ENCODE results near the gene HIPK4.

HIPK4 gene

DNA sequence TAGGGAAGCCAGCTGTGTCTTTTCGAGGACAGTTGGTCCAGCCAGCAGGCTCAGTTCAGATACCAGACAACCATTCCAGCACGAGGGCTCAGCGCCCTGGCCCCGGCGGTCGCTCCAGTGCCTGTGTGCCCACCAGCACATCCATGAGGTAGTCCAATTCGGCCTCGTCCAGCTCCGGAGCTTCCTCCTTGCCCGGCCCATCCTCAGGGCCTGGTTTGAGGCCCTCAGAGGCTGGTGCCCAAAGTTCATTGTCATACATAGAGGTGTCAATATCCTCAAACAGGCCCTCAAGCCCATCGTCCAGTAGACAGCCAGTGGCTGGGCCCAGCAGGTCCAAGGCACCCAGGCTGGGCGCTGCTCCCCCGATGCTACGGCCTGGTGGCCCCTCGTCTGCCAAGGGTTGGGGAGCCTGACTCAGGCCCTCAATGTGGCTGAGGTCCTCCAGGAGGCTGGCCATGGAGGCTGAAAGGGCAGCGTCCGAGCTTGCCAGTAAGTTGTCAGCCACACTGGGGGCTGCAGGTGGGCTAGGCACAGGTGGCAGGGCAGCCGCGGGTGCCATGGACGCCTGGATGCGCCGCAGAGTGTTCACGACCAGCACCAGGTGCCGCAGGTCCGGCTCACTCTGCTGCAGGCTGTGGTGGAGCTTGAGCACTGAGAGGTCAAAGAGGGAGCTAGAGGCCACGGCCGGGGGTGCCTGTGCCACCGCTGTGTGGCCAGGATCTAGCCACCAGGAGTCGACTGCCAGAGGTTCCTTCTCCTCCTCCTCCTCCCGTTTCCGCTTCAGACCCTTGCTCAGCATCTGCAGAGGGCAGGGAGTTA is 33.0 kb upstream of the HIPK4 start:
- H3K4me1 ChIP-seq (ENCODE audit: control insufficient read depth, insufficient read depth, low read length), result peaks cover 39% of the 10 kb centered on the region
- no peaks in the 10 kb centered on the region for H3K27me3 ChIP-seq (ENCODE audit: control insufficient read depth in 1 of 2, insufficient read depth in 2 of 2, low read length in 2 of 2)
- peaks cover 9 to 13% of the 10 kb centered on the region in 2 donors for H3K36me3 ChIP-seq (ENCODE audit: control insufficient read depth in 2 of 2, insufficient read depth in 2 of 2, low read length in 2 of 2)
- peak overlapping the region; percentile 97 for H3K27ac ChIP-seq (ENCODE audit: low read length)
- no peak overlapping the region for H3K4me3 ChIP-seq (ENCODE audit: low read length in 2 of 2)
- peak overlapping the region in 1 of 2 donors; percentile 36 for H3K9ac ChIP-seq (ENCODE audit: low read length in 2 of 2)
- no peaks in the 10 kb centered on the region for H3K9me3 ChIP-seq (ENCODE audit: control insufficient read depth in 2 of 2, low read length in 2 of 2)

DNA sequence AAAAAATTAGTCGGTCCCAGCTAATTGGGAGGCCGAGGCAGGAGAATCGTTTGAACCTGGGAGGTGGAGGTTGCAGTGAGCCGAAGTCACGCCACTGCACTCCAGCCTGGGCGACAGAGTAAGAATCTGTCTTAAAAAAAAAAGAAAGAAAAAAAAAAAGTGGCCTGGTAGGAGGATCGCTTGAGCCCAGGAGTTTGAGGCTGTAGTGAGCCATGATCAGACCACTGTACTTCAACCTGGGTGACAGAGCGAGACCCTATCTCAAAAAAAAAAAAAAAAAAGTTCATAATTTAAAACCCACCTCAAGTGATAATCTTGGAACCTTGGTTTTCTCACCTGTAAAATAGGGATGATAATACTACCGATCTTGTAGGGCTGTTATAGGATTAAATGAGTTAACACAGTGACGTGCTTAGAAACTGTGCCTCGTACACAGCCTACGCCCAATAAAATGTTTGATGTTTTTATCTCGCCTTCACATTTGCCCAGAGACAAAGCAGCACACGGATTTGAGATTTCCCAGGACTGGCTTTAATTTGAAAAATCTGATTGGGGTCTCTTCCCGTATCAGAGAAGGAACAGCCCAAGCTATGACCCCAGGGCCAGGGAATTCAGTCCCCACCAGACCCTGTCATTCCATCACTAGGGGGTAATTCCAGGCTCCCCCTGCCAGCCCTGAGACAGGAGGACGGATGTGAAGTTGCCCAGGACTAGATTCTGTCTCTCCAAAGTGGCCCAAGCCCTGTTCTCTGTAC is 32.2 kb upstream of the HIPK4 start:
- H3K9ac ChIP-seq (ENCODE audit: low read length in 2 of 2), result peak overlapping the region; percentile 36 to 95
- no peaks in the 10 kb centered on the region for H3K27me3 ChIP-seq (ENCODE audit: control insufficient read depth in 1 of 2, insufficient read depth in 2 of 2, low read length in 2 of 2)
- H3K36me3 ChIP-seq (ENCODE audit: control insufficient read depth in 2 of 2, insufficient read depth in 2 of 2, low read length in 2 of 2), result peaks cover 9 to 13% of the 10 kb centered on the region in 2 donors
- no peak overlapping the region for H3K4me3 ChIP-seq (ENCODE audit: low read length in 2 of 2)
- peaks cover 47% of the 10 kb centered on the region for H3K4me1 ChIP-seq (ENCODE audit: control insufficient read depth, insufficient read depth, low read length)
- peak overlapping the region; percentile 97 for H3K27ac ChIP-seq (ENCODE audit: low read length)
- no peaks in the 10 kb centered on the region for H3K9me3 ChIP-seq (ENCODE audit: control insufficient read depth in 2 of 2, low read length in 2 of 2)

DNA sequence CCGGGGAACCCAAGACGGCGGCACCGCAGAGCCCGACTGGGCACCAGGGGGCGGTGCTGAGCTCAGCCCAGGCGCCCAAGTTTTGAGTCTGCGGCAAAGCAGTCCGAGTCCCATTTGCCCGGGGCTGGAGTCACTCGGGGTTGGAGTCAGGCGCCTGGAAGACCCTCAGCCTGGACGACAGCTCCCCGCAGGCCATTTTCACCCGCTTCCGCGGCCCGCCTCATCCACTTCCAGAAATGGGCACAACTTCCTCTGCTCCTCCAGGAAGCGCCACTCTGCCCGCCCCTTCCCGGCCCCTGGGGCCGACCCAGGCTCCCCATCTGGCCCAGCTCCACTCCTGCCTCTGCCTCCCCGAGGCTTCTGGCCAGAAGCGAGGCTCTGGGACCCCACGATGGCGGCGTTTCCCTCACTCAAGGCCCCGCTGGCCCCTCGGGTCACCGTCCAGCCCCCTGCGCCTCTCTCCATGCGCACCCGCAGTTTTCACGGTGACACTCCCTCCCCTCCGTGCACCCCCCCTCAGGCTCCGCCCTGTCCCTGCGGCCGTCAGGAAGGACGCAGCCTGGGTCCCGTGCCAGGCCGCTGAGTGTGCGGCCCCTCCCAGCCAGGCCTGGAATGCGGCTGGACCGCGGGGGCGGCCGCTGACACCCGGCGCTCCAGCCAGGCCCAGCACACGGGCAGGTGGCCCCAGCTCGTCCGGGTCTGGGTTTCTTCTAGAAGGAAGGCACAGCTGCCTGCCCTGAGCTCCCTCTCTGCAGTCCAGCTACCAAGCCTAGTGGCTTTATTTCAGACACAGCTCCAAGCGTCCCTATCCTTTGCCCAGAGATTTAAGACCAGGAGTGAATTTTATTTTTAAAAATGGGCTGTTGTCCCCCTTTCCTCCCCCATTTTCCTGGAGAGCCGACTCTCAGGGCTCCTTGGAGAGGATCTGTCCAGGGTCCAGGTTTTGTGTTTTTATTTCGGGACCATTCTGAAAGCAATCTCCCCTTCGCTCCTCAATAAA is 31.1 kb upstream of the HIPK4 start:
- H3K27ac ChIP-seq (ENCODE audit: low read length), result peak overlapping the region; percentile 97
- peaks cover 44% of the 10 kb centered on the region for H3K4me1 ChIP-seq (ENCODE audit: control insufficient read depth, insufficient read depth, low read length)
- H3K9me3 ChIP-seq (ENCODE audit: control insufficient read depth in 2 of 2, low read length in 2 of 2), result no peaks in the 10 kb centered on the region
- H3K36me3 ChIP-seq (ENCODE audit: control insufficient read depth in 2 of 2, insufficient read depth in 2 of 2, low read length in 2 of 2), result peaks cover 9 to 13% of the 10 kb centered on the region in 2 donors
- no peaks in the 10 kb centered on the region for H3K27me3 ChIP-seq (ENCODE audit: control insufficient read depth in 1 of 2, insufficient read depth in 2 of 2, low read length in 2 of 2)
- H3K4me3 ChIP-seq (ENCODE audit: low read length in 2 of 2), result peak overlapping the region; percentile 75 to 83
- H3K9ac ChIP-seq (ENCODE audit: low read length in 2 of 2), result peak overlapping the region; percentile 92 to 95

DNA sequence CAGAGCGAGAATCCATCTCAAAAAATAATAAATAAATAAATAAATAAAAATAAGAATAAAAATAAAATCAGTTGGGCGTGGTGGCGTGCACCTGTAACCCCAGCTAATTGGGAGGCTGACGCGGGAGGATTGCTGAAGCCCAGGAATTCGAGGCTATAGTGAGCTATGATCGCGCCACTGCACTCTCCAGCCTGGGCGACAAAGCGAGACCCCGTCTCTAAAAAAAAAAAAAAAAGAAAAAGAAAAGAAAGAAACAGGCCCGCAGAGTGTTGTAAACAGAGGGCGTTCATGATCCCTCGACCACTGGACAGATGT is 30.4 kb upstream of the HIPK4 start:
- Histone ChIP-seq H3K4me3 (ENCODE audit: low read length in 2 of 2) (peak overlapping the region; percentile 75 to 83), H3K9me3 (ENCODE audit: control insufficient read depth in 2 of 2, low read length in 2 of 2) (no peaks in the 10 kb centered on the region), H3K27ac (ENCODE audit: low read length) (peak overlapping the region; percentile 97), H3K36me3 (ENCODE audit: control insufficient read depth in 2 of 2, insufficient read depth in 2 of 2, low read length in 2 of 2) (peaks cover 9 to 13% of the 10 kb centered on the region in 2 donors), H3K27me3 (ENCODE audit: control insufficient read depth in 1 of 2, insufficient read depth in 2 of 2, low read length in 2 of 2) (no peaks in the 10 kb centered on the region), H3K4me1 (ENCODE audit: control insufficient read depth, insufficient read depth, low read length) (peaks cover 44% of the 10 kb centered on the region), H3K9ac (ENCODE audit: low read length in 2 of 2) (peak overlapping the region; percentile 92 to 95)

DNA sequence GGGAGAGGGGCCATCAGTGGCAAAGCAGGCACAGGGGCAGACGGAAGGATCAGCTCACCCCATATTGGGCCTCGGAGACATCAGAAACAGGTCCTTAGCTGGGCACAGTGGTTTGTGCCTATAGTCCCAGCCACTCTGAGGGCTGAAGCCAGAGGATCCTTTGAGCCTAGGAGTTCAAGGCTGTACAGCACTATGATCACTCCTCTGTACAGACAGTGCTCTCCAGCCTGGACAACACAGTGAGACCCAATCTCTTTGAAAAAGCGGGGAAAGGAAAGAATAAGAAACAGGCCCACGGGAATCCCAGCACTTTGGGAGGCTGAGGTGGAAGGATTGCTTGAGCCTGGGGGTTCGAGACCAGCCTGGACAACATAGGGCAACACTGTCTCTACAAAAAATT is 29.8 kb upstream of the HIPK4 start:
- Histone ChIP-seq H3K9ac (ENCODE audit: low read length in 2 of 2) (peak overlapping the region in 1 of 2 donors; percentile 21), H3K4me3 (ENCODE audit: low read length in 2 of 2) (no peak overlapping the region), H3K9me3 (ENCODE audit: control insufficient read depth in 2 of 2, low read length in 2 of 2) (no peaks in the 10 kb centered on the region), H3K27me3 (ENCODE audit: control insufficient read depth in 1 of 2, insufficient read depth in 2 of 2, low read length in 2 of 2) (no peaks in the 10 kb centered on the region), H3K27ac (ENCODE audit: low read length) (no peak overlapping the region), H3K36me3 (ENCODE audit: control insufficient read depth in 2 of 2, insufficient read depth in 2 of 2, low read length in 2 of 2) (peaks cover 9 to 13% of the 10 kb centered on the region in 2 donors), H3K4me1 (ENCODE audit: control insufficient read depth, insufficient read depth, low read length) (peaks cover 45% of the 10 kb centered on the region)

DNA sequence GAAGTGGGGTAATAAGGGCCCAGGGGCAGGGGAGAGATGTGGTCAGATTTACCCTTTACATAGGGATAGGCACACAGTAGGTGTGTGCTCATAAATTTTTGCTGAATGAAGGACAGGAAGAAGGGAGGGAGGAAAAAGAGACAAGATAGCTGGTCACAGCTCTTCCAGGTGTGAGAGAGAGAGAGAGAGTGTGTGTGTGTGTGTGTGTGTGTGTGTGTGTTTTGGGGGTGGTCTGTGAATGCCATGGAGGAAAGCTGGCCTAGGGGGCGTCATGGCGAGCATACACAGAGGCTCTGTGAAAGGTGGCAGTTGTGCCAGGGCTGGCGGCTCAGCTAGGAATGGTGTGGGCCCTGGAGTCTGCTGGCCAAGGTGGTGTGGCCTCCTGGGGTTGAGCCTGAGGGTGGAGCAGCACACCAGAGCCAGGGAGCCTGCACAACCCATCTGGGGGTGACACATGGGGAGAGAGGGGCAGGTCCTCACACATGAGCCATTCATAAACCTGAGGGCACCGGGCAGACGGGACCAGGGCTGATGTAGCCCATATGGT is 29.2 kb upstream of the HIPK4 start:
- peaks cover 43% of the 10 kb centered on the region for H3K4me1 ChIP-seq (ENCODE audit: control insufficient read depth, insufficient read depth, low read length)
- no peak overlapping the region for H3K4me3 ChIP-seq (ENCODE audit: low read length in 2 of 2)
- H3K27ac ChIP-seq (ENCODE audit: low read length), result no peak overlapping the region
- H3K27me3 ChIP-seq (ENCODE audit: control insufficient read depth in 1 of 2, insufficient read depth in 2 of 2, low read length in 2 of 2), result no peaks in the 10 kb centered on the region
- H3K36me3 ChIP-seq (ENCODE audit: control insufficient read depth in 2 of 2, insufficient read depth in 2 of 2, low read length in 2 of 2), result peaks cover 9 to 13% of the 10 kb centered on the region in 2 donors
- no peak overlapping the region for H3K9ac ChIP-seq (ENCODE audit: low read length in 2 of 2)
- H3K9me3 ChIP-seq (ENCODE audit: control insufficient read depth in 2 of 2, low read length in 2 of 2), result no peaks in the 10 kb centered on the region

DNA sequence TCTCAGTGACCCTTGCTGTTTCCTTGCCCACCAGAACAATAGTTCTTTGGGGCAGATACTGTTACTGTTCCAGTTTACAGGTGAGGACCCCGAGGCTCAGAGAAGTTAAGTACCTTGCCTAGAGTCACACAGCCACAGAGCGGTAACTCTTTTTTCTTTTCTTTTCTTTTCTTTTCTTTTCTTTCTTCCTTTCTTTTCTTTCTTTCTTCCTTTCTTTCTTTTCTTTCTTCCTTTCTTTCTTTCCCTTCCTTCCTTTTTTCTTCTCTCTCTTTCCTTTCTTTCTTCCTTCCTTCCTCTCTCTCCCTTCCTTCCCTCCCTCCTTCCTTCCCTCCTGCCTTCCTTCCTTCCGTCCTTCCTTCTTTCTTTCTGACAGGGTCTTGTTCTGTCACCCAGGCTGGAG is 28.1 kb upstream of the HIPK4 start:
- Histone ChIP-seq H3K9ac (ENCODE audit: low read length in 2 of 2) (no peak overlapping the region), H3K27ac (ENCODE audit: low read length) (peak overlapping the region; percentile 58), H3K4me1 (ENCODE audit: control insufficient read depth, insufficient read depth, low read length) (peaks cover 35% of the 10 kb centered on the region)

DNA sequence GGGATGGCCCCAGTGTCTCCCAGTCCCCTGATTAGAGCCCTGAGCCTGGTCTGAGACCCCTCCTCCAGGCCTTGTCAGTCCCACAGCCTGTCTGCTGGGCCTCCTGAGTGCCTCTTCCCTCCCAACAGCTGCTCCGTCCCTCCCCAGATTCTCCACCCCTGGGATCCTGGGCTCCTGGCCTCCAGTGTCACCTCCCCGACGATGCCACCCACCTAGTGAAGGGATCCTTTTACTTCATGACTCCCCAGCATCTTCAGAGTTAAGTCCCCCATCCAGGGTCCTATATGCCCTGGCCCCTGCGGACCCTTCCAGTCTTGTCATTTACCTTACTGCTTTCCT is 27.6 kb upstream of the HIPK4 start:
- Histone ChIP-seq H3K36me3 (ENCODE audit: control insufficient read depth in 2 of 2, insufficient read depth in 2 of 2, low read length in 2 of 2) (peaks cover 3 to 5% of the 10 kb centered on the region in 2 donors), H3K9ac (ENCODE audit: low read length in 2 of 2) (peak overlapping the region in 1 of 2 donors; percentile 29), H3K27ac (ENCODE audit: low read length) (peak overlapping the region; percentile 58)

More for the DNA sequence above, 28.1 kb upstream of the HIPK4 start:
- Histone ChIP-seq H3K4me3 (ENCODE audit: low read length in 2 of 2) (no peak overlapping the region), H3K36me3 (ENCODE audit: control insufficient read depth in 2 of 2, insufficient read depth in 2 of 2, low read length in 2 of 2) (peaks cover 7 to 9% of the 10 kb centered on the region in 2 donors), H3K27me3 (ENCODE audit: control insufficient read depth in 1 of 2, insufficient read depth in 2 of 2, low read length in 2 of 2) (no peaks in the 10 kb centered on the region), H3K9me3 (ENCODE audit: control insufficient read depth in 2 of 2, low read length in 2 of 2) (no peaks in the 10 kb centered on the region)

DNA sequence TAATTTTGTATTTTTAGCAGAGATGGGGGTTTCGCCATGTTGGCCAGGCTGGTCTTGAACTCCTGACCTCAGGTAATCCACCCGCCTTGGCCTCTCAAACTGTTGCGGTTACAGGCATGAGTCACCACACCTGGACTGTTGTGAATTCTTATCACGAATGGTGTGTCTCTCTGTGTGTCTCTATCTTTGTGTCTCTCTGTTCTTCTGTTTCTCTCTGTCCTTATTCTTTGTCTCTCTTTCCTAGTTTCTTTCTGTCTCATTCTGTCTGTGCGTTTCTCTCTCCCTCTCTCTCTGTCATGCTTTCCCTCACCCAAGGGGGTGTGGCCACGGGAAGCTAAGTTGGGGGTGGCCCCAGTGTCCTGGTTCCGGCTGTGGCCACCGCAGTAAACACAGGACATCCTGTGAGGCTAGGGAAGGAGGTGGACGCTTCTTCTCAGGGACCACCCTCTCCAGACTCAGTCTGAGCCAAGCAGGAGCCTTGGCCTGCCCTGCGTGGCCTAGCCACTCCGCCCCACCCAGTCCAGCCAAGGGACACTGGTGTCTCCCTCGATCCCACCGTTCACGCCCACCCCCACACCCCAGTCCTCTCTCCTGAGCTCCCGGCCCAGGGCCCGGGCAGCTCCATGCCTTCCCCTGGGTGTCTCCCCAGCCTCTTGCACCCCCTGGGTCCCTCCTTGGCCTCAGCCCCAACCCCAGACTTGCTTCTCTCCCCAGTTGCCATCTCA is 27.1 kb upstream of the HIPK4 start:
- peaks cover 28% of the 10 kb centered on the region for H3K4me1 ChIP-seq (ENCODE audit: control insufficient read depth, insufficient read depth, low read length)
- no peak overlapping the region for H3K4me3 ChIP-seq (ENCODE audit: low read length in 2 of 2)
- peak overlapping the region; percentile 58 for H3K27ac ChIP-seq (ENCODE audit: low read length)
- no peaks in the 10 kb centered on the region for H3K9me3 ChIP-seq (ENCODE audit: control insufficient read depth in 2 of 2, low read length in 2 of 2)
- H3K27me3 ChIP-seq (ENCODE audit: control insufficient read depth in 1 of 2, insufficient read depth in 2 of 2, low read length in 2 of 2), result no peaks in the 10 kb centered on the region
- H3K36me3 ChIP-seq (ENCODE audit: control insufficient read depth in 2 of 2, insufficient read depth in 2 of 2, low read length in 2 of 2), result no peaks in the 10 kb centered on the region
- H3K9ac ChIP-seq (ENCODE audit: low read length in 2 of 2), result peak overlapping the region in 1 of 2 donors; percentile 29

More for the DNA sequence above, 27.6 kb upstream of the HIPK4 start:
- H3K4me1 ChIP-seq (ENCODE audit: control insufficient read depth, insufficient read depth, low read length), result peaks cover 31% of the 10 kb centered on the region
- no peaks in the 10 kb centered on the region for H3K9me3 ChIP-seq (ENCODE audit: control insufficient read depth in 2 of 2, low read length in 2 of 2)
- H3K4me3 ChIP-seq (ENCODE audit: low read length in 2 of 2), result no peak overlapping the region
- no peaks in the 10 kb centered on the region for H3K27me3 ChIP-seq (ENCODE audit: control insufficient read depth in 1 of 2, insufficient read depth in 2 of 2, low read length in 2 of 2)
